CD4-positive, alpha-beta T cell (primary cell): ENCODE data around the gene PRR20D. TPM values are rescaled to one million over a fixed set of nuclear protein-coding genes. Genes with fewer than 3 reads are reported as not detected.
"Not testable (repeated sequence)": the region's sequence is repeated elsewhere in the genome, so short reads cannot be mapped to it uniquely, and the experiment has no call there.

Experiments used
- ATAC-seq: fragments of 200-7000 bp; cut with Tn5 transposase; one replicate; pipeline ENCODE4 v1.10.0; 2022; ENCODE audit warnings: mild to moderate bottlenecking; ENCODE audit not compliant: poor library complexity
- CTCF ChIA-PET: fragments of 350-600 bp; sonication (Branson Sonifier 250); formaldehyde crosslinking; loops from one replicate; lab custom pipeline; 2021; ENCODE audit warnings: antibody characterized with exemption, inconsistent platforms; lab: Charles Lee
- POLR2A ChIA-PET: fragments of 350-600 bp; sonication (Branson Sonifier 250); formaldehyde crosslinking; loops from one replicate; lab custom pipeline; 2021; ENCODE audit warnings: antibody characterized with exemption, inconsistent platforms; lab: Charles Lee
- DNase-seq, 14 experiments: peaks; one replicate each; pipeline ENCODE4 v3.0.0-alpha.2; 2013 to 2020; ENCODE audit warnings: mixed read lengths in 2 of 14
- H3K27ac ChIP-seq, 2 donors: one replicate each; pipeline versions ENCODE4 v1.5.1 to v1.7.0; 2013; ENCODE audit warnings: low read length in 2 of 2, low read depth in 1 of 2, mild to moderate bottlenecking in 1 of 2
- H3K27me3 ChIP-seq, 2 experiments: 1 replicate in 1 of 2; 2 replicates in 1 of 2; pipeline versions ENCODE4 v1.6.1 to v1.7.0; 2013; ENCODE audit warnings: low read length in 2 of 2, control low read depth in 1 of 2, mild to moderate bottlenecking in 1 of 2, moderate library complexity in 1 of 2; ENCODE audit not compliant: insufficient read depth in 2 of 2, control insufficient read depth in 1 of 2
- H3K36me3 ChIP-seq: one replicate; pipeline ENCODE4 v1.6.1; 2013; ENCODE audit warnings: low read length, control low read depth; ENCODE audit not compliant: insufficient read depth
- H3K4me1 ChIP-seq: one replicate; pipeline ENCODE4 v1.6.1; 2013; ENCODE audit warnings: low read length, control low read depth; ENCODE audit not compliant: insufficient read depth
- H3K4me3 ChIP-seq: one replicate; pipeline ENCODE4 v1.5.1; 2013; ENCODE audit warnings: mild to moderate bottlenecking, low read length, moderate library complexity
- H3K9me3 ChIP-seq, 2 experiments: 1 replicate in 1 of 2; 2 replicates in 1 of 2; pipeline versions ENCODE4 v1.6.1 to v1.7.0; 2013; ENCODE audit warnings: low read length in 2 of 2, mild to moderate bottlenecking in 2 of 2, control low read depth in 1 of 2, moderate library complexity in 1 of 2; ENCODE audit not compliant: control insufficient read depth in 1 of 2, insufficient read depth in 1 of 2
- H3K27ac Mint-ChIP-seq: one replicate; pipeline ENCODE4 v1.8.0; 2020; ENCODE audit warnings: mixed read lengths
- H3K27me3 Mint-ChIP-seq: one replicate; pipeline ENCODE4 v1.8.0; 2021; ENCODE audit warnings: mixed read lengths
- H3K36me3 Mint-ChIP-seq: one replicate; pipeline ENCODE4 v1.8.0; 2021; ENCODE audit warnings: low read depth, mixed read lengths
- H3K4me1 Mint-ChIP-seq: one replicate; pipeline ENCODE4 v1.8.0; 2021; ENCODE audit warnings: low read depth, mixed read lengths
- H3K4me3 Mint-ChIP-seq: one replicate; pipeline ENCODE4 v1.8.0; 2020; ENCODE audit warnings: mild to moderate bottlenecking, mixed read lengths
- H3K9me3 Mint-ChIP-seq: one replicate; pipeline ENCODE4 v1.8.0; 2020; ENCODE audit warnings: mixed read lengths
- intact Hi-C, 2 experiments: fragments of 100-400 bp; cut with DNase I in 1 of 2; cut with micrococcal nuclease in 1 of 2; formaldehyde crosslinking; loops; one replicate each; pipeline versions ENCODE4 v1.15.1 to v1.9.0; 2023 to 2025; cut with DNase I, micrococcal nuclease
- polyA plus RNA-seq, 2 donors: library from polyadenylated mRNA; unstranded; fragments of 120-200 nt; gene quantifications; one replicate each; pipeline ENCODE4 v1.2.1, GENCODE V29; 2013
- total RNA-seq, 174 experiments: library from RNA in 2 of 174; stranded (reverse) in 2 of 174; gene quantifications; one replicate each; pipeline ENCODE4 v1.2.3 and lab custom pipeline; 2021 to 2026
- TF ChIP-seq, protein P1 (sequence below): fragments of 200-600 bp; IDR thresholded peaks from one replicate; pipeline ENCODE4 v1.8.0; 2022; ENCODE audit warnings: antibody characterized with exemption, mild to moderate bottlenecking

Gene PRR20D
- total RNA-seq (not detected), total RNA-seq (lab: John Stamatoyannopoulos, UW) (0 reads per million in 172 experiments)
- not detected for polyA plus RNA-seq (2013, experiment 1 of 2)
- polyA plus RNA-seq (2013, experiment 2 of 2), result not detected

DNA sequence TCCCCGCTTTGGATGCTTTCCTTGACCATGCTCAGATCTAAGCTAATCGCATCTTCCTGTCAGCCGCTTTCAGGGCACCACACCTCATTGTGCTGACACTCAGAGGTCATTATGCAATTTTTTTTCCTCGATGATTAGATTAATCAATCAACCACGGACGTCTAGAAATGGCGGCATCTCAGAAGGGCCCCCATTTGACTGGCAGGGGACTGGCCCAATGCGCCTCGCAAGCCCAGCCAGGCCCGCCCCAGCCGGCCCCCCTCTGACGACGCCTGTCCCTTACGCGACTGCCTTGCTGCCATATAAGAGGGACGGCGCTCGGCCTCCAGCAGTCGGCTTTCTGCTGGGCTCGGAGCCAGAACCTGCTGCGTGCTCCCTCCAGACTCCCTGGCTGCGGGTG, at the start of gene PRR20D:
TSS of gene PRR20D (plus strand) at position 301 of the 400 bp plus-strand sequence. CDS start 387 bp downstream, outside the sequence.
- H3K9me3 Mint-ChIP-seq, H3K27ac Mint-ChIP-seq, intact Hi-C loops, H3K36me3 Mint-ChIP-seq, H3K9me3 ChIP-seq, H3K36me3 ChIP-seq, H3K27me3 ChIP-seq, H3K4me1 Mint-ChIP-seq, DNase-seq, CTCF ChIA-PET, ATAC-seq, H3K4me3 Mint-ChIP-seq, H3K4me3 ChIP-seq, POLR2A ChIA-PET, H3K27me3 Mint-ChIP-seq, H3K4me1 ChIP-seq, H3K27ac ChIP-seq: not testable (repeated sequence)

DNA sequence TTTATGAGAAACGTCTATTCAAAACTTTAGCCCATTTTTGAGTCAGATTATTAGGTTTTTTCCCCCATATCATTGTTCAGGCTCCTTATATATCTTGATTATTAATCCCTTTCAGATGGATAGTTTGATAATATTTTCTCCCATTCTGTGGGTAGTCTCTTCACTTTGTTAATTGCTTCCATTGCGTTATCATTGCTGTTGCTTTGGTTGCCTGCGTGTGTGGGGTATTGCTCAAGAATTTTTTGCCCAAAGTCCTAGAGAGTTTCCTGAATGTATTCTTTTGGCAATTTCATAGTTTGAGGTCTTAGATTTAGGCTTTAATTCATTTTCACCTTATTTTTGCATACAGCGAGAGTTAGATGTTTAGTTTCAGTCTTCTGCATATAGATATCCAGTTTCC, 45.5 kb upstream of the PRR20D start:
- ChIA-PET POLR2A (no interaction called here), CTCF (no interaction called here)
- Histone ChIP-seq H3K9me3 (peaks cover 5 to 9% of the 10 kb centered on the region in 2 experiments), H3K36me3 (no peaks in the 10 kb centered on the region), H3K27me3 (no peaks in the 10 kb centered on the region), H3K27ac (no peak overlapping the region), H3K4me3 (no peak overlapping the region), H3K4me1 (no peaks in the 10 kb centered on the region)
- H3K4me3 Mint-ChIP-seq, result no peak overlapping the region
- no peaks in the 10 kb centered on the region for H3K36me3 Mint-ChIP-seq
- H3K27me3 Mint-ChIP-seq, result no peaks in the 10 kb centered on the region
- H3K4me1 Mint-ChIP-seq, result no peaks in the 10 kb centered on the region
- intact Hi-C loops, result no loop called here
- TF ChIP-seq, protein P1, sequence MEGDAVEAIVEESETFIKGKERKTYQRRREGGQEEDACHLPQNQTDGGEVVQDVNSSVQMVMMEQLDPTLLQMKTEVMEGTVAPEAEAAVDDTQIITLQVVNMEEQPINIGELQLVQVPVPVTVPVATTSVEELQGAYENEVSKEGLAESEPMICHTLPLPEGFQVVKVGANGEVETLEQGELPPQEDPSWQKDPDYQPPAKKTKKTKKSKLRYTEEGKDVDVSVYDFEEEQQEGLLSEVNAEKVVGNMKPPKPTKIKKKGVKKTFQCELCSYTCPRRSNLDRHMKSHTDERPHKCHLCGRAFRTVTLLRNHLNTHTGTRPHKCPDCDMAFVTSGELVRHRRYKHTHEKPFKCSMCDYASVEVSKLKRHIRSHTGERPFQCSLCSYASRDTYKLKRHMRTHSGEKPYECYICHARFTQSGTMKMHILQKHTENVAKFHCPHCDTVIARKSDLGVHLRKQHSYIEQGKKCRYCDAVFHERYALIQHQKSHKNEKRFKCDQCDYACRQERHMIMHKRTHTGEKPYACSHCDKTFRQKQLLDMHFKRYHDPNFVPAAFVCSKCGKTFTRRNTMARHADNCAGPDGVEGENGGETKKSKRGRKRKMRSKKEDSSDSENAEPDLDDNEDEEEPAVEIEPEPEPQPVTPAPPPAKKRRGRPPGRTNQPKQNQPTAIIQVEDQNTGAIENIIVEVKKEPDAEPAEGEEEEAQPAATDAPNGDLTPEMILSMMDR, result no peak
- DNase-seq (no peak), ATAC-seq (no peak)
- H3K9me3 Mint-ChIP-seq, result peaks cover 21% of the 10 kb centered on the region
- H3K27ac Mint-ChIP-seq, result no peak overlapping the region

DNA sequence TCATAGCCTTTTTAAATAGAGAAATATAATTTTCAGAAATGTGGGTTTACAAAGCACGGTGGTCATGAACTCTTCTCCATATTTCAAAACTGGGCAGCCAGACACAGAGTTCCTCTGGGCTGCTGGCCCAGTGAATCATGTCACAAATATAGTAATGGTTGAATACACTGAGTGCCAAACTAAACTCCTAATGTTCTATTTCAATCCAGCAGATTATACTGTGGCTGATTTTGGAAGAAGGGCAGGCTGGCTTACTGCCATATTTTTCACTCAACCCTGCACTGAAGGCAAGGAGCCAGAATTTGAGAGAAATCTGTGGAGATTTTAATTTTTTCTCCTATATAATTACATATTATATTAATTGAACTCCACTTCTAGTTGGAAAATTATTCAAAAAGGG, 36.8 kb upstream of the PRR20D start:
- Histone ChIP-seq H3K27ac (no peak overlapping the region), H3K36me3 (no peaks in the 10 kb centered on the region), H3K27me3 (no peaks in the 10 kb centered on the region), H3K4me1 (no peaks in the 10 kb centered on the region), H3K9me3 (no peaks in the 10 kb centered on the region), H3K4me3 (no peak overlapping the region)
- DNase-seq, result no peak
- Mint-ChIP-seq H3K9me3 (peaks cover 16% of the 10 kb centered on the region), H3K4me1 (no peaks in the 10 kb centered on the region), H3K4me3 (no peak overlapping the region), H3K27me3 (no peaks in the 10 kb centered on the region), H3K27ac (no peak overlapping the region), H3K36me3 (no peaks in the 10 kb centered on the region)
- ChIA-PET CTCF (no interaction called here), POLR2A (no interaction called here)
- TF ChIP-seq, protein P1, result no peak
- intact Hi-C loops, result no loop called here
- no peak for ATAC-seq

DNA sequence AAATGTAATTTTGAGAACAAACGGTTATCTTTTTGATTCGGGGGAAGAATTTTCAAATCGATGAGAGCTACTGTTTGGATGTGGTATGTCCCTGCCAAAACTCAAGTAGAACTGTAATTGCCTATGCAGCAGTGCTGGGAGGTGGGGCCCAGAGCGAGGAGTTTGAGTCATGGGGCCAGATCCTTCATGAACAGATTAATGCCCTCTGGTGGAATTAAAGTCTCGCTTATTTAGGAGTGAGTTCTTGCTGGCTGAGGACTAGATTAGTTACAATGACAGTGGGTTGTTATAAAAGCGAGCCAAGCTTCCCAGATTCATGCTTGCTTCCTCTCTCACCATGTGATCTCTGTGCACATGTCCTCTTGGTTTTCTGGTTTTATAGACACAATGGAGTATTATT, 31.5 kb upstream of the PRR20D start:
- H3K4me1 ChIP-seq, result no peaks in the 10 kb centered on the region
- Mint-ChIP-seq H3K4me1 (no peaks in the 10 kb centered on the region), H3K36me3 (no peaks in the 10 kb centered on the region), H3K27ac (no peak overlapping the region), H3K4me3 (no peak overlapping the region), H3K27me3 (no peaks in the 10 kb centered on the region), H3K9me3 (peaks cover 12% of the 10 kb centered on the region)
- DNase-seq (no peak), ATAC-seq (no peak)
- H3K27ac ChIP-seq, result no peak overlapping the region
- TF ChIP-seq, protein P1, result no peak
- no peak overlapping the region for H3K4me3 ChIP-seq
- peaks cover 0 to 8% of the 10 kb centered on the region in 2 experiments for H3K9me3 ChIP-seq
- no peaks in the 10 kb centered on the region for H3K36me3 ChIP-seq
- no peaks in the 10 kb centered on the region for H3K27me3 ChIP-seq
- intact Hi-C loops, result no loop called here
- ChIA-PET CTCF (no interaction called here), POLR2A (no interaction called here)
